ENCODE data around the gene CDH3. TPM values are rescaled to one million over a fixed set of nuclear protein-coding genes. Genes with fewer than 3 reads are reported as not detected.

The CDH3 gene
- total RNA-seq, 4 donors from 2014 or later = 0.32 to 2.0 TPM; not detected in 2

DNA sequence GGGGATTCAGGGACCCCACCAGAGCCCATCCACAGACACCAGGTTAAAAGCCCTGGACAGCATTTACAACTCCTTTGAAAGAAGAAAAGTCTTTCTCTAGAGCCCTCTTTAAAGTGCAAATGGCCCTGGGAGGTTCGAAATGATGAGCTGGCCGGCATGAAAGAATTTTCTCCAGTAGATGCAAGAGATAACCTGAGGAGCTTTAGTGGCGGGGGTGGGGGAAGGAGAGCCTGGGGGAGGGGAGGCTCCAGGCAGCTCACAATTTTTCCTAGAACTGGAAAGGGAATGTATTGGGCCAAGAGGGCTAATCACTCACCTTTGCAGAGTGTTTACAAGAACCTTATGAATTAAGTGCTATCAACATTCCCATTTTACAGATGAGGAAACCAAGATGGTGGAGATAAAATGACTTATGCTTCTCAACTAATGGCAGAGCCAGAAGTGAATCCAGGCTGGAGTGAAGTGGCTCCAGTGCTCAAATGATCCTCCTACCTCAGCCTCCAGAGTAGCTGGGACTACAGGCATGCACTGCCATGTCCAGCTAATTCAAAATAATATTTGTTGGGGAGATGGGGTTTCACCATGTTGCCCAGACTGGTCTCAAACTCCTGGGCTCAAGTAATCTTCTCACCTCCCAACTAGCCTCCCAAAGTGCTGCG is 87.8 kb downstream of the CDH3 start:
- WGBS, 2 donors (ENCODE audit: low coverage in 1 of 2) = 42 to 58% methylated on average over 3 to 4 of the region's 4 CpGs
- intact Hi-C loops (cut with DNase I; ENCODE audit: low total_unique reads) (no loop called here), in situ Hi-C loops (cut with MboI; ENCODE audit: low pct_ligation_motif_present in 1 of 4, low pct_unique_long_range_greater_than_20kb in 1 of 4, low sequenced_read_pairs in 3 of 4) (no loop called here)
- H3K4me3 ChIP-seq = no peak overlapping the region
- H3K27ac ChIP-seq = peak overlapping the region; percentile 71 to 86 (median 86)
- no peak for DNase-seq
- peaks cover 26% of the 10 kb centered on the region for H3K27me3 ChIP-seq
- no peaks in the 10 kb centered on the region for H3K9me3 ChIP-seq
- peaks cover 0 to 26% (median 19%) of the 10 kb centered on the region in 4 donors for H3K4me1 ChIP-seq
- TF ChIP-seq POLR2A (IDR thresholded peaks at IDR 0.05) (no peak), EP300 (IDR thresholded peaks at IDR 0.05; ENCODE audit: low read depth) (no peak), CTCF (IDR thresholded peaks at IDR 0.05) (no peak), POLR2AphosphoS5 (IDR thresholded peaks at IDR 0.05) (no peak)
- no peaks in the 10 kb centered on the region for H3K36me3 ChIP-seq

DNA sequence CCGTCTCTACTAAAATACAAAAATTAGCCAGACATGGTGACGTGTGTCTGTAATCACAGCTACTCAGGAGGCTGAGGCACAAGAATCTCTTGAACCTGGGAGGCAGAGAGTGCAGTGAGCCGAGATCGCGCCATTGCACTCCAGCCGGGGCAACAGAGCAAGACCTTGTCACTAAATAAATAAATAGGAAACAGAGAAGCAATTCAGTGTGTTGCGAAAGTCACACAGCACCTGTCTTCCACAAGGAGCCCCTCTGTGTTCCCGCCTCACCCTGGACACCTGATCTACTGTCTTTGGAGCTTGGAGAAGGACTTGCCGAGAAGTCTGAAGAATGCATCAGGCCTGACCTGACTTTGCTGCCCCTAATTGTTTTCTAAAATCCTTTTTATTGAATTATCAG is 88.5 kb downstream of the CDH3 start:
- Histone ChIP-seq H3K27me3 (peaks cover 33% of the 10 kb centered on the region), H3K36me3 (no peaks in the 10 kb centered on the region), H3K27ac (no peak overlapping the region), H3K4me1 (peaks cover 0 to 30% (median 20%) of the 10 kb centered on the region in 4 donors), H3K9me3 (no peaks in the 10 kb centered on the region), H3K4me3 (no peak overlapping the region)
- intact Hi-C loops (cut with DNase I; ENCODE audit: low total_unique reads) = no loop called here
- 90% methylated on average over 9 of the region's 9 CpGs; no CpG with 5 or more reads in 1 of the 2 donors for WGBS, 2 donors (ENCODE audit: low coverage in 1 of 2)
- no peak for DNase-seq
- TF ChIP-seq EP300 (IDR thresholded peaks at IDR 0.05; ENCODE audit: low read depth) (no peak), POLR2AphosphoS5 (IDR thresholded peaks at IDR 0.05) (no peak), POLR2A (IDR thresholded peaks at IDR 0.05) (no peak), CTCF (IDR thresholded peaks at IDR 0.05) (no peak)
- in situ Hi-C loops (cut with MboI; ENCODE audit: low pct_ligation_motif_present in 1 of 4, low pct_unique_long_range_greater_than_20kb in 1 of 4, low sequenced_read_pairs in 3 of 4) = no loop called here

DNA sequence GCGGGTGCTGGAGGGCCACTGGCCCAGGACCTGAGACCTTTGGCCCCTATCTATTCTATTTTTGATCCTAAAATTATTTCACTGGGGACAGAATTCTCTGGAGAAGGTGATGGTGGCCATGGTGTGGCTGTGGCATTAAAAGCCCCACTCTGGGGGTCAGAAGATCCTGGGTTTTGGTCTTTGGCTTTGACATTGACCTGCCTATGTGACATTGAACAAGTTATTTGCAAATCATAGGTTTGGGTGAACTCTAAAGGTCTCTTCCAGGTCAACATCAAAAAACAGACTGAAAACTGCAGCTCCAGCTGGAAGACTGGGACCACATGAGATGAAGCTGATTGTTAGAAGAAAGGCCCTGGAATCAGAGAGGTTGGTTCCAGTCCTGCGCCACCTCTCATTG is 89.7 kb downstream of the CDH3 start:
- in situ Hi-C loops (cut with MboI; ENCODE audit: low pct_ligation_motif_present in 1 of 4, low pct_unique_long_range_greater_than_20kb in 1 of 4, low sequenced_read_pairs in 3 of 4) (no loop called here), intact Hi-C loops (cut with DNase I; ENCODE audit: low total_unique reads) (no loop called here)
- DNase-seq = no peak
- peaks cover 0 to 33% (median 25%) of the 10 kb centered on the region in 4 donors for H3K4me1 ChIP-seq
- peaks cover 33% of the 10 kb centered on the region for H3K27me3 ChIP-seq
- H3K9me3 ChIP-seq = no peaks in the 10 kb centered on the region
- 83 to 89% methylated on average over 1 to 2 of the region's 2 CpGs for WGBS, 2 donors (ENCODE audit: low coverage in 1 of 2)
- H3K4me3 ChIP-seq = no peak overlapping the region
- H3K27ac ChIP-seq = no peak overlapping the region
- TF ChIP-seq EP300 (IDR thresholded peaks at IDR 0.05; ENCODE audit: low read depth) = no peak
- TF ChIP-seq POLR2A (IDR thresholded peaks at IDR 0.05) = no peak
- no peaks in the 10 kb centered on the region for H3K36me3 ChIP-seq

DNA sequence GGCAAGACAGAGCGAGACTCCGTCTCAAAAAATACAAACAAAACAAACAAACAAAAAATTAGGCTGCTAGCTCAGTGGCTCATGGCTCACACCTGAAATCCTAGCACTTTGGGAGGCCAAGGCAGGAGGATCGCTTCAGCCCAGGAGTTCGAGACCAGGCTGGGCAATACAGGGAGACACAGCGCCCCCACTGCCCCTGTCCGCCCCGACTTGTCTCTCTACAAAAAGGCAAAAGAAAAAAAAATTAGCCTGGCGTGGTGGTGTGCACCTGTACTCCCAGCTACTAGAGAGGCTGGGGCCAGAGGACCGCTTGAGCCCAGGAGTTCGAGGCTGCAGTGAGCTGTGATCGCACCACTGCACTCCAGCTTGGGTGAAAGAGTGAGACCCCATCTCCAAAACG is 91.5 kb downstream of the CDH3 start:
- peaks cover 5 to 42% (median 39%) of the 10 kb centered on the region in 4 donors for H3K4me1 ChIP-seq
- peak overlapping the region; percentile 37 to 91 (median 86) for H3K27ac ChIP-seq
- peak overlapping the region in 3 of 4 donors; percentile 56 to 74 (median 62) for H3K4me3 ChIP-seq
- no peaks in the 10 kb centered on the region for H3K9me3 ChIP-seq
- 33 to 73% methylated on average over 2 to 12 of the region's 12 CpGs for WGBS, 2 donors (ENCODE audit: low coverage in 1 of 2)
- TF ChIP-seq POLR2A (IDR thresholded peaks at IDR 0.05) (no peak), EP300 (IDR thresholded peaks at IDR 0.05; ENCODE audit: low read depth) (no peak)
- no peaks in the 10 kb centered on the region for H3K36me3 ChIP-seq
- H3K27me3 ChIP-seq = peaks cover 33% of the 10 kb centered on the region
- intact Hi-C loops (cut with DNase I; ENCODE audit: low total_unique reads) (no loop called here), in situ Hi-C loops (cut with MboI; ENCODE audit: low pct_ligation_motif_present in 1 of 4, low pct_unique_long_range_greater_than_20kb in 1 of 4, low sequenced_read_pairs in 3 of 4) (no loop called here)
- DNase-seq = no peak

GRCh38 chr16:68737046-68737729 is 92.1 kb downstream of the CDH3 start, which contains the start of gene CDH1:
CDH1 (plus strand) TSS chr16:68737292; CDS start chr16:68737416, 124 bp downstream.
- TF ChIP-seq CTCF (IDR thresholded peaks at IDR 0.05) (no peak), POLR2AphosphoS5 (IDR thresholded peaks at IDR 0.05) (peak; percentile 91 to 99 (median 99)), EP300 (IDR thresholded peaks at IDR 0.05; ENCODE audit: low read depth) (no peak), POLR2A (IDR thresholded peaks at IDR 0.05) (peak; percentile 98)
- Histone ChIP-seq H3K36me3 (no peaks in the 10 kb centered on the region), H3K27me3 (peaks cover 33% of the 10 kb centered on the region), H3K4me1 (peaks cover 5 to 45% (median 42%) of the 10 kb centered on the region in 4 donors), H3K27ac (peak within 1 kb of the TSS; percentile 84 to 91 (median 86)), H3K4me3 (peak within 1 kb of the TSS; percentile 20 to 74 (median 59)), H3K9me3 (no peaks in the 10 kb centered on the region)
- 10% methylated on average over 29 of the region's 63 CpGs; no CpG with 5 or more reads in 1 of the 2 donors for WGBS, 2 donors (ENCODE audit: low coverage in 1 of 2)
- intact Hi-C loops (cut with DNase I; ENCODE audit: low total_unique reads) (no loop called here), in situ Hi-C loops (cut with MboI; ENCODE audit: low pct_ligation_motif_present in 1 of 4, low pct_unique_long_range_greater_than_20kb in 1 of 4, low sequenced_read_pairs in 3 of 4) (no loop called here)
- peak; percentile 95 for DNase-seq

All from transverse colon (tissue), 4 donors.